ENCODE measurements around the gene PRODH. TPM values are rescaled to one million over a fixed set of nuclear protein-coding genes. Genes with fewer than 3 reads are reported as not detected.
"Not testable (repeated sequence)": the region's sequence is repeated elsewhere in the genome, so short reads cannot be mapped to it uniquely, and the experiment has no call there.

The PRODH gene
- total RNA-seq, 1 experiment from 2014 or later = 34.3 TPM

DNA sequence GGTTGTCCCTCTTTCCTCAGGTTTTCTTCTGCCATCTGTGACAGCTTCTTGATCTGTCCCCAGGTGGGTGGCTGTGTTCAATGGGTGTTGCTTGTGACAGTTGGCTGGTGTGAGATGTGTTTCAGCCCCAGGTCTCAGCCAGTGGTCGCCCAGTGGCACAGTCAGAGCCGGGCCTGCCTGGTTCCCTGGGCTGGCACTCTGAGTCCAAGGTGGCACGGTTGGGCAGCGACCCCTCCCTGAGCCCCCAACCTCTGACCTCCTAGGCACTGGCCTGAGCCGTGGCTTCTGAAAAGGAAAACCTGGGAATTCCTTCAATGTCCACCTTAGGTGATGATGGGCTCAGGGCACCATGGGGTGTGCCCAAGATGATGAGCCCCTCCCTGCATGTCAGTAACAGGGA, 14.0 kb upstream of the PRODH start:
- no peak for DNase-seq
- Histone ChIP-seq H3K27me3 (ENCODE audit: control insufficient read depth, insufficient read depth, low read length) (no peaks in the 10 kb centered on the region), H3K4me3 (ENCODE audit: insufficient read depth, low read depth, low read length) (no peak overlapping the region), H3K36me3 (replicated peaks; ENCODE audit: control insufficient read depth, insufficient read depth, low read length) (no peaks in the 10 kb centered on the region)

DNA sequence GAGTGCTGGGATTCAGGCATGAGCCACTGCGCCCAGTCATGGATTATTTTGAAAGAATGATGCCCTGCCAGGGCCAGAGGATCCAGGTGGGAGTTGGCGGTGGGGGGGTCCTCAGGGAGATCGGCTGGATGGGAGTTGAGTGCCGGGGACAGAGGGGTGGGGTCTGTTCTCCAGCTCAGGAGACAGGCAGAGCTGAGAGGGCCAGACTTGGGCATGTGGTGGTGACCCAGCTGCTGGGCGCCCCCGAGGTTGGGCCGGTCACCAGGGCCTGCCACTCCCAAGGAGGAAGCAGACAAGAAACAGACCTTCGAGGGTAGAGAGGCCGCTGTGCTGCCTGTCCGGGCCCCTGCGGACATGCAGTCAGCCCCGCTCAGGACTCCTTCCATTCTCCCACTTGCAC, 11.8 kb upstream of the PRODH start:
- DNase-seq = peak; percentile 38
- H3K27me3 ChIP-seq (ENCODE audit: control insufficient read depth, insufficient read depth, low read length) = no peaks in the 10 kb centered on the region
- no peaks in the 10 kb centered on the region for H3K36me3 ChIP-seq (replicated peaks; ENCODE audit: control insufficient read depth, insufficient read depth, low read length)
- no peak overlapping the region for H3K4me3 ChIP-seq (ENCODE audit: insufficient read depth, low read depth, low read length)

DNA sequence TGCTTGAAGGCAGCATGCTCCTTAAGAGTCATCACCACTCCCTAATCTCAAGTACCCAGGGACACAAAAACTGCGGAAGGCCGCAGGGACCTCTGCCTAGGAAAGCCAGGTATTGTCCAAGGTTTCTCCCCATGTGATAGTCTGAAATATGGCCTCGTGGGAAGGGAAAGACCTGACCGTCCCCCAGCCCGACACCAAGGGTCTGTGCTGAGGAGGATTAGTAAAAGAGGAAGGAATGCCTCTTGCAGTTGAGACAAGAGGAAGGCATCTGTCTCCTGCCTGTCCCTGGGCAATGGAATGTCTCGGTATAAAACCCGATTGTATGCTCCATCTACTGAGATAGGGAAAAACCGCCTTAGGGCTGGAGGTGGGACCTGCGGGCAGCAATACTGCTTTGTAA, 11.0 kb upstream of the PRODH start:
- not testable (repeated sequence) for H3K27me3 ChIP-seq (ENCODE audit: control insufficient read depth, insufficient read depth, low read length); H3K4me3 ChIP-seq (ENCODE audit: insufficient read depth, low read depth, low read length); H3K36me3 ChIP-seq (replicated peaks; ENCODE audit: control insufficient read depth, insufficient read depth, low read length); DNase-seq

DNA sequence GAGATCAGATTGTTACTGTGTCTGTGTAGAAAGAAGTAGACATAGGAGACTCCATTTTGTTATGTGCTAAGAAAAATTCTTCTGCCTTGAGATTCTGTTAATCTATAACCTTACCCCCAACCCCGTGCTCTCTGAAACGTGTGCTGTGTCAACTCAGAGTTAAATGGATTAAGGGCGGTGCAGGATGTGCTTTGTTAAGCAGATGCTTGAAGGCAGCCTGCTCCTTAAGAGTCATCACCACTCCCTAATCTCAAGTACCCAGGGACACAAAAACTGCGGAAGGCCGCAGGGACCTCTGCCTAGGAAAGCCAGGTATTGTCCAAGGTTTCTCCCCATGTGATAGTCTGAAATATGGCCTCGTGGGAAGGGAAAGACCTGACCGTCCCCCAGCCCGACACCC, 2.6 kb upstream of the PRODH start:
- H3K36me3 ChIP-seq (replicated peaks; ENCODE audit: control insufficient read depth, insufficient read depth, low read length); DNase-seq; H3K4me3 ChIP-seq (ENCODE audit: insufficient read depth, low read depth, low read length); H3K27me3 ChIP-seq (ENCODE audit: control insufficient read depth, insufficient read depth, low read length): not testable (repeated sequence)

DNA sequence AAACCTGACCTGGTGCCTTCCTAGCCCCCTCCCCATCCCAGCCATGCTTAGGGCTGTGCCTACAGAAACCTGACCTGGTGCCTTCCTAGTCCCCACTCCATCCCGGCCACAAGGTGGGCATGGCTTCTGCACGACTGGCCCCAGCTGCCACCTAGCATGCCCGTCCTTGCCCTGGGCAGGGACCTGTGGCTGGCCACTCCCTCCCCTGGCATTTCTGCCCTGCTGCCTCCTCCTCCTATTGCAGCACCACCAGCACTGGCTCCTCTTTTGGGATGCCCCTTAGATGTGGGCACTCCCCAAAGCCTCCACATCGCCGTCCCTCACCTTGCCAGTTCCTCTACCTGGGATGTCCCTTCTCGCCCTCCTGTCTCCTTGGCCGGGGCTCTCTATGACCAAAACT, 1.4 kb downstream of the PRODH start:
- not testable (repeated sequence) for H3K4me3 ChIP-seq (ENCODE audit: insufficient read depth, low read depth, low read length); DNase-seq; H3K36me3 ChIP-seq (replicated peaks; ENCODE audit: control insufficient read depth, insufficient read depth, low read length); H3K27me3 ChIP-seq (ENCODE audit: control insufficient read depth, insufficient read depth, low read length)

DNA sequence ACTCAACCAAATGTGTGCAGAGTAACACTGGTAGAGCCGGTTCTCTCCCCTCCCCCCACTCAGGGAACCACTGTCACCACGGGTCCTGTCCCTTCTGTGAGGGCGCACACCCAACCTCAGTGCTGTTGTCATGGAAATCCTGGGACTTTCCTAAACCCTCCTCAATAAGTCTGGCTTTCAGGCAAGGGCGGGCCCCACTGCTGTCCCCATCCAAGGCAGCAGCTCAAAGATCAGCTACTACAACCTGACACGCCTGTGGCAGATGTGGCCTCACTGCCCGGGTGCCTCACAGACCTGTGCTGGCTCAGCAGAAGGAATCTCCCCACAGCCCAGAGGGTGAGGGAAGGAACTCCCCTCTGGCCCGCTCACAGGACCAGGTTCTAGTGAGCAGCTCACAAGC, 2.2 kb downstream of the PRODH start:
- H3K4me3 ChIP-seq (ENCODE audit: insufficient read depth, low read depth, low read length) = no peak overlapping the region
- DNase-seq = no peak
- no peaks in the 10 kb centered on the region for H3K27me3 ChIP-seq (ENCODE audit: control insufficient read depth, insufficient read depth, low read length)
- no peaks in the 10 kb centered on the region for H3K36me3 ChIP-seq (replicated peaks; ENCODE audit: control insufficient read depth, insufficient read depth, low read length)

DNA sequence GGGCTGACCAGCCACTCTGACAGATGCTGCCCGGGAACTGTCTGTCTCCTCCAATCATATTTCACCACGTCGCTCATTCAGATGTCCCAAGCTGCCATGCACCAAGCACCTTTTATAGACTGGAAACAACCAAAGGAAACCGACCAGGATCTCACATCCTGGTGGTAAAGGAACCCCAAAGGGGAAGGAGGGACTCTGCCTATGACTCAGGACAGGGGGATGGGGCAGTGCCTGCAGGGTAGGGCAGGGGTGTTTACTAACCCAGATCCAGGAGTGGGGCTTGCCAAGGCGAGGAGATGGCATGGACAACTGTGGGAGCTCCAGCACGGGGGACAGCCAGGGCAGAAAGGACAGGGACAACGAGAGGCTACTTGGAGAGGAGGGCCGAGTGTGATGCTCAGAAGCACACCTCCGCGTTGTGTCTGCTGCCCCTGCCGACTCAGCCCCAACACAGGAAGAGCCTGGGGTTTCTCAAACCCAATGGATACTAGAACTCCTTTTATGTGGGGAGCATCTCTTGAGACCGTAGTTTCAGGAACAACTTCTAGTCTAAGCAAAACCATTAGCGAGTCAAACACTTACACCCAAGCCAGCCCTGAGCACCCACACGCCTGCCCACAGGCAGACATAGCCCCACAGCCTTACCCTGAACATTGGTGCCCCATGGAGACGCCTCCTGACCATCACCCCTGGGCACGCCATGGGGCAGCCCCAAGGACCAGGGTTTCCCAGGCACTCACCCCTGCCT, 4.0 kb downstream of the PRODH start:
- Histone ChIP-seq H3K27me3 (ENCODE audit: control insufficient read depth, insufficient read depth, low read length) (no peaks in the 10 kb centered on the region), H3K4me3 (ENCODE audit: insufficient read depth, low read depth, low read length) (no peak overlapping the region), H3K36me3 (replicated peaks; ENCODE audit: control insufficient read depth, insufficient read depth, low read length) (no peaks in the 10 kb centered on the region)
- DNase-seq = no peak

DNA sequence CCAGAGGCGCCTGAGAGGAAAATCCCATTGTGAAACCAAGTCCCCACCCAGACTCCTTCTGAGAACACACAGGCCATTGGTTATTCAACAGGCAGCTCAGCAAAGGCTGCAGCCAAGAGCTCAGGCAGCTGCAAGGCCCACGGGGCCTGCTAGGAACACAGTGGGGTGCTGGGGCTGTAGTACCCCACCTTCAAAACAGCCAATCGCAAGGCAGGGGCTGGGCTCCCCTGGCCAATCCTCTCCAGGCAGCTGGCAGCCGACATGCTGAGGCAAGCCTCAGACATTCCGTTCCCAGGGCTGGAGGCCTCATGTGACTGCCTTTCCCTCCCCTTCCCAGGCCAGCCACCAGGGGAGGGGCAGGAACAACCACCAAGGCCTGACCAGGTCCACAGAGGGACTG, 6.6 kb downstream of the PRODH start:
- DNase-seq = no peak
- Histone ChIP-seq H3K36me3 (replicated peaks; ENCODE audit: control insufficient read depth, insufficient read depth, low read length) (no peaks in the 10 kb centered on the region), H3K4me3 (ENCODE audit: insufficient read depth, low read depth, low read length) (no peak overlapping the region), H3K27me3 (ENCODE audit: control insufficient read depth, insufficient read depth, low read length) (no peaks in the 10 kb centered on the region)

DNA sequence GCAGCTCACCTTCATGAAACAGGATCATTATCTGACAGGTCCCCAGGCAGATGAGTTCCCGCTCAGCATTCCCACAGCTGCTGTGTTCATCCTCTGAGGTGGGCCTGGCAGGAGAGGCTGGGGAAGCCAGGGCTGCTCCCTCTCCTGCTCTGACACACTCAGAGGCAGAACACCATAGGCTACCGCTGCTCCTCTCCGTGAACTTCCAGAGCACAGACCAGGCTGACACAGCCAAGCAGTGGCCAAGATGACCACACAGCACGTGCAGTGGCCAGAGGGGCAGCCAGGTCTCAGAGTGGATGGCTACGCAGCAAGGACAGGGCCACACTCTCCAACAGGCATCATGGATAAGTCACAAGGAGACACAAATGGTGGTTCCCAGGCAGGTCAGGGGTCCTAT, 8.5 kb downstream of the PRODH start:
- Histone ChIP-seq H3K27me3 (ENCODE audit: control insufficient read depth, insufficient read depth, low read length) (no peaks in the 10 kb centered on the region), H3K4me3 (ENCODE audit: insufficient read depth, low read depth, low read length) (no peak overlapping the region), H3K36me3 (replicated peaks; ENCODE audit: control insufficient read depth, insufficient read depth, low read length) (no peaks in the 10 kb centered on the region)
- no peak for DNase-seq

DNA sequence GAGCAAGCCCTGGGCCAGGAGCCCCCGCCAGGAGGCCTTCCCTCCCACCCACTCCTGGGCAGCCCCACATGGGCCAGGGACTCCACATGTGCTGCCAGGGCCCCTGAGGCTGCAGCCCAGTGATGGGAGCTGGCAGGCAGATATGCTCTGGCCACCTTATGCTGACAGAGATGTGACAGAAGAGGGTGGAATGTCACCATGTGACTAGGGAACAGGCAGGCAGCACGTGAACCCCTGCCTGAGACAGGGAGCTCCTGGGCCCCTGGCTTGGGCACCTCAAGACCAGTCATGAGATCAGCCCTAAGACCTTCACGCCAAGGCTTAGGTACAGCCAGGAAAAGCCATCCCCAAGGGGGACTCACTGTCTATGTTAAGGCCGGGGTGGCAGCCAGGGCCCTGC, 9.1 kb downstream of the PRODH start:
- no peaks in the 10 kb centered on the region for H3K36me3 ChIP-seq (replicated peaks; ENCODE audit: control insufficient read depth, insufficient read depth, low read length)
- no peak for DNase-seq
- no peaks in the 10 kb centered on the region for H3K27me3 ChIP-seq (ENCODE audit: control insufficient read depth, insufficient read depth, low read length)
- H3K4me3 ChIP-seq (ENCODE audit: insufficient read depth, low read depth, low read length) = no peak overlapping the region

DNA sequence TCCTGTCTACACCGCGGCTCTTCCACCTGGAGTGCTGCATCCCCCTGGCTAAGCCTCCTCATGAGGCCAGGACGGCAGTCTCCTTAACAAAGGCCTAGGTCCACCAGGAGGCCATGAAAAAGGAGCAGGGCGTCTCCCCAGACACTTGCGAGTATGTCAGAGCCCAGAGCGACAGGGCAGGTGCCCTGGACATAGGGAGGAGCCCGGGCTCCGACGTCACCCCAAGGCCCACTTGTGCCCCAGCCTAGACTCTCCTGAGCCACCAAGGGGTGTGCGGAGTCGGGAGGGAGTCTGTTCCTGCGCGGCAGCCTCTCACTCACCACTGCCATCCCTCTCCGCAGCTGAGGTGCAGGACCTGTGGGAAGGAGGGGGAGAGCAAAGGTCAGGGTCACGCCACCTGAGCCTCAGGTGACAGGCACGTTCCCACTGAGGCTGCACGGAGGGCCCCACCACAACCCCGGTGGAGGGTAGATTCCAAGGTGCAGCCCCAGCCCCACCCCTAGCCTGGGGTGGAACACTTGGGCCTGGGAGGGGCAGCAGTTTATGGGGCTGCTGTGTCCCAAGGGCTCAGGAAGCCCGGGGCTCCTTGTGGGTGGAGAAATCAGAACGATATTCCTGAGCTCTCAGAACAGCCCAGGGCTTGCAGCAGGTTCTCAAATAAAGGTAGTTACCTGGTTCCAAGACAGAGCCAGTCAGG, 10.6 kb downstream of the PRODH start:
- Histone ChIP-seq H3K27me3 (ENCODE audit: control insufficient read depth, insufficient read depth, low read length) (no peaks in the 10 kb centered on the region), H3K4me3 (ENCODE audit: insufficient read depth, low read depth, low read length) (no peak overlapping the region), H3K36me3 (replicated peaks; ENCODE audit: control insufficient read depth, insufficient read depth, low read length) (no peaks in the 10 kb centered on the region)
- no peak for DNase-seq

DNA sequence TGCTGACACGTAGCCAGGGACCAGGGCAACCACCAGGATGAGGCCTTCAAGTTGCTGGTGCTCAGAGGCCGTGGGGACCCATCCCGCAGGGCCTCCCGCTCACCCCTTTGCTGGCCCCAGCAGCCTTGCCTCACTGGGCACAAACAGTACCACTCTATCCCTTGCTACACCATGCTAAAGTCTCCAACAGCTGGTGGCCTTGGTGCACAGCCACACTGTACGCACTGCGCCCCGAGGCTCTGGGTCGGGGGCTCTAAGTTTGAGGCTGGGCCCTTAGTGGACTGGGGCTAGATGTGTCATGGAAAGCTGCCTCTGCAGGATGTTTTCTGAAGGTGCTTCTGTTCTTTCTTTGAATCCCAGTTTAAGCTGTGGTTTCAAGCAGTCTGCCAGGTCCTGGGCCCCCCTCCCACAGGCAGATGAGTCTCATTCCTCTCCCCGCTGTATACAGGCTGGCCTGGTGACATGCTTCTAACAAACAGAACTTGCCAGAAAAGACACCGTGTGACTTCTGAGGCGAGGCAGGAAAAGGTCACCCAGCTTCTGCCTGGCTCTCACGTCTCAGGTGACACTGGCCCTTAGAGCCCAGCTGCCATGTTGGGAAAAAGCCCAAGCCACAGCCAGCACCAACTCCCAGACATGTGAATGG, 15.7 kb downstream of the PRODH start:
- DNase-seq; H3K36me3 ChIP-seq (replicated peaks; ENCODE audit: control insufficient read depth, insufficient read depth, low read length); H3K27me3 ChIP-seq (ENCODE audit: control insufficient read depth, insufficient read depth, low read length); H3K4me3 ChIP-seq (ENCODE audit: insufficient read depth, low read depth, low read length): not testable (repeated sequence)

DNA sequence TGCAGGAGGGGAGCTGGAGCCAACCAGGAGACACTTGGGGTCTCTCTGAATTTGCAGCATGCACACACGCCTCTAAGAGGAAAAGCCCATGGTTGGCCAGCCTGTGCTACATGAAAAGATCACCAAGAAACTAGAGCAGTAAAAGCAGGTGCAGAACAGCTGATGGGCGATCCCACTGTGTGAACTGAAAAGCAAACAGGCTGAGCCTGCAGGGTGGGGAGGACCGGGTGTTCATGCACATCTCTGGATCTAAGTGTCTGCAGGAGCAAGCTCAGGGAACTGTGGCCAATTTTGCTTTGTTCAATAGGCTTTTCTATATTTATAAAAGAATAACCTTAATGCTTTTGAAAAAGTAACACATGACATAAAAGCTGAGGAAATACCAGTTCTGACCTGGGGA, 18.3 kb downstream of the PRODH start:
- DNase-seq; H3K27me3 ChIP-seq (ENCODE audit: control insufficient read depth, insufficient read depth, low read length); H3K36me3 ChIP-seq (replicated peaks; ENCODE audit: control insufficient read depth, insufficient read depth, low read length); H3K4me3 ChIP-seq (ENCODE audit: insufficient read depth, low read depth, low read length): not testable (repeated sequence)

DNA sequence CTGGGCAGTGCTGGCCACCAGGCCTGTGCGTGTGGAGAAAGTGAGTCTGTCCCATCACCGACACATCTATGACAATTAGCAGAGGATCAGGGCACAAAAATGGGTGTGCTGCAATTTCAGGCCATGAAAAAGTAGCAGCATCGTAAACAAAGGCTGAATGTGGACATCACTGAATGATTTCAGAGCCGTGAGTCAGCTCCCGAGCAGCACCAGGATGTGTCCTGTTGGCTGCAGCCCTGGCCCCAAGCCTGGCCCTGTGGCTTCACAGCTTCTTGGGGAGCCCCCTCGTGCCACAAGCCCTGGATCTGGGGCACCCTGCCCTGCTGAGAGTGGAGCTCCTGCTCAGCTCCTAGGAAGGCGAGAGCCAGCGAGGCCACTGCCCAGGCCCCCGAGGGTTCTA, 20.5 kb downstream of the PRODH start:
- not testable (repeated sequence) for H3K4me3 ChIP-seq (ENCODE audit: insufficient read depth, low read depth, low read length); H3K27me3 ChIP-seq (ENCODE audit: control insufficient read depth, insufficient read depth, low read length); DNase-seq; H3K36me3 ChIP-seq (replicated peaks; ENCODE audit: control insufficient read depth, insufficient read depth, low read length)

DNA sequence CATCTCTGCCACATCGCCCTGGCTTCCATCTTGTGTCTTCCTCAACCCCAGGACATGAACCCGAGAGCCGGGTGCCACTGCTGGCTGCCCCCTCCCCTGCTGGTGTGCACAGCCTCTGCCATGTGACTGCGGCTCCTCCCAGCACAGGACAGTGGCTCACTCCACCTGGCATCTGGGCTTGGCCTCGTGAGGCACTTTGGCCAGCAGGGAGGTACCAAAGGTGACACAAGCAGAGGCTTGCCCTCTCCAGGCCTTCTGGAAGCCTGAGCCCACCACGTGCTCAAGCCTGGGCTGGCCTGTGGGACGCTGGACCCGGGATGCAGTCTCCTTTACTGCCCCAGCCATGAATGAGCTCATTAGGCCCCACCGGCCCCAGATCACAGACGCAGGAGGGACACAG, 21.5 kb downstream of the PRODH start:
- not testable (repeated sequence) for H3K36me3 ChIP-seq (replicated peaks; ENCODE audit: control insufficient read depth, insufficient read depth, low read length); H3K4me3 ChIP-seq (ENCODE audit: insufficient read depth, low read depth, low read length); H3K27me3 ChIP-seq (ENCODE audit: control insufficient read depth, insufficient read depth, low read length); DNase-seq
